Ascending aorta (tissue), 2 donors: ENCODE data around the gene PLAC8L1. TPM values are rescaled to one million over a fixed set of nuclear protein-coding genes. Genes with fewer than 3 reads are reported as not detected.

Experiments used
- DNase-seq, 2 donors: peaks; one replicate each; pipeline ENCODE4 v3.0.0-alpha.2; 2019; ENCODE audit warnings: low spot score in 2 of 2
- H3K27ac ChIP-seq, 2 donors: fragments of 200-600 bp; sonication (generic); one replicate each; pipeline ENCODE4 v1.5.1; 2016 to 2017; ENCODE audit warnings: mild to moderate bottlenecking in 1 of 2
- H3K27me3 ChIP-seq: fragments of 200-600 bp; sonication (generic); one replicate; pipeline ENCODE4 v1.5.1; 2017
- H3K36me3 ChIP-seq, 2 donors: fragments of 200-600 bp; sonication (generic); one replicate each; pipeline ENCODE4 v1.5.1; 2016
- H3K4me1 ChIP-seq, 2 donors: fragments of 200-600 bp; sonication (generic); one replicate each; pipeline ENCODE4 v1.5.1; 2016 to 2017; ENCODE audit warnings: mild to moderate bottlenecking in 1 of 2
- H3K4me3 ChIP-seq, 2 donors: fragments of 200-600 bp; sonication (generic); one replicate each; pipeline ENCODE4 v1.5.1; 2016 to 2017; ENCODE audit warnings: mild to moderate bottlenecking in 1 of 2
- H3K9me3 ChIP-seq, 2 donors: fragments of 200-600 bp; sonication (generic); one replicate each; pipeline ENCODE4 v1.5.1; 2016
- intact Hi-C: fragments of 100-400 bp; cut with DNase I; formaldehyde crosslinking; loops from one replicate; pipeline ENCODE4 v1.15.1; 2023
- total RNA-seq: library from RNA; depleted of rRNA; stranded (reverse); fragments of >200 nt; gene quantifications from one replicate; pipeline ENCODE4 v1.1.0, GENCODE V29; 2016
- TF ChIP-seq, protein P1 (sequence below), 3 experiments: fragments of 200-600 bp in 2 of 3; fragments of 450-650 bp in 1 of 3; sonication (generic) in 2 of 3; IDR thresholded peaks; one replicate each; pipeline ENCODE4 v1.5.1; 2016 to 2019; ENCODE audit warnings: antibody characterized with exemption in 3 of 3, mild to moderate bottlenecking in 1 of 3, moderate library complexity in 1 of 3

Gene PLAC8L1
- total RNA-seq, 1 donor from 2014 or later: not detected

DNA sequence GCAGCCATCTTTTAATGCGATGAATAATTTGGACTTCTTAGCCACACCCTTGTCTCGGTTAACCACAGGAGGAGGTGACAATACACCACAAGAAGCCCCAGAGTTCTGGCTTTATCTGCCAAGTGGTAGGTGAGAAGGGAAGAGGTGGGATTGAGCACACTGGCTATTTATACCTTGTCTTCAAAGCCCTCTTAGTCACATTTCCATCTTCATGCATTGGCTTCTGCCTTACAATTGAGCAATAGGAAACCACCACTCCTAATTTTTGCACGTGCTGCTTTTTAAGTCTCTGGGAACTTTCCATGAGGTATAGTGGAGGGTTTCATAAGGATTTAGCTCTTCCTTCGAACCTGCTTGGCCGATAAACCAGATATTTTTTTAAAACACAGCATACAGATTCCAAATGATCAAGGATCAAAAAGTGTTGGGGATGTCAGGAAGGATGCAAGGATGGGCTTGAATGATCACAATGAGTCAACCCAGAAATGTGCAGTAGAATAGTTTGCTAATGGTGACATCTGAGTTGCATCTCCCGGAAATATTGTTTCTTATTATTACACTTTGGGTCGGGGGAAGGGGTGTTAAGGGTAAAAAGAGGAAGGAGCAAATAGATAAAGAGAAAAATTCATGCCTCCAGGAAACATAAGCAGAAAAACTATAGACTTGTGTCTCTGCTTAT, 25.5 kb downstream of the PLAC8L1 start:
- no peak for DNase-seq
- intact Hi-C loops: no loop called here
- H3K4me1 ChIP-seq: no peaks in the 10 kb centered on the region

GRCh38 chr5:146078566-146078965, 26.8 kb downstream of the PLAC8L1 start:
- H3K27ac ChIP-seq: no peak overlapping the region
- H3K4me1 ChIP-seq: no peaks in the 10 kb centered on the region
- intact Hi-C loops: no loop called here
- DNase-seq: no peak
- H3K36me3 ChIP-seq: no peaks in the 10 kb centered on the region
- TF ChIP-seq, protein P1, sequence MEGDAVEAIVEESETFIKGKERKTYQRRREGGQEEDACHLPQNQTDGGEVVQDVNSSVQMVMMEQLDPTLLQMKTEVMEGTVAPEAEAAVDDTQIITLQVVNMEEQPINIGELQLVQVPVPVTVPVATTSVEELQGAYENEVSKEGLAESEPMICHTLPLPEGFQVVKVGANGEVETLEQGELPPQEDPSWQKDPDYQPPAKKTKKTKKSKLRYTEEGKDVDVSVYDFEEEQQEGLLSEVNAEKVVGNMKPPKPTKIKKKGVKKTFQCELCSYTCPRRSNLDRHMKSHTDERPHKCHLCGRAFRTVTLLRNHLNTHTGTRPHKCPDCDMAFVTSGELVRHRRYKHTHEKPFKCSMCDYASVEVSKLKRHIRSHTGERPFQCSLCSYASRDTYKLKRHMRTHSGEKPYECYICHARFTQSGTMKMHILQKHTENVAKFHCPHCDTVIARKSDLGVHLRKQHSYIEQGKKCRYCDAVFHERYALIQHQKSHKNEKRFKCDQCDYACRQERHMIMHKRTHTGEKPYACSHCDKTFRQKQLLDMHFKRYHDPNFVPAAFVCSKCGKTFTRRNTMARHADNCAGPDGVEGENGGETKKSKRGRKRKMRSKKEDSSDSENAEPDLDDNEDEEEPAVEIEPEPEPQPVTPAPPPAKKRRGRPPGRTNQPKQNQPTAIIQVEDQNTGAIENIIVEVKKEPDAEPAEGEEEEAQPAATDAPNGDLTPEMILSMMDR (IDR thresholded peaks at IDR 0.05): no peak
- H3K4me3 ChIP-seq: no peak overlapping the region
- H3K27me3 ChIP-seq: no peaks in the 10 kb centered on the region
- H3K9me3 ChIP-seq: no peaks in the 10 kb centered on the region

More for the DNA sequence above, 25.5 kb downstream of the PLAC8L1 start:
- H3K27ac ChIP-seq: no peak overlapping the region
- TF ChIP-seq, protein P1 (IDR thresholded peaks at IDR 0.05): no peak
- no peaks in the 10 kb centered on the region for H3K9me3 ChIP-seq
- no peak overlapping the region for H3K4me3 ChIP-seq
- H3K27me3 ChIP-seq: no peaks in the 10 kb centered on the region
- H3K36me3 ChIP-seq: no peaks in the 10 kb centered on the region

GRCh38 chr5:146076455-146076854, 28.9 kb downstream of the PLAC8L1 start:
- H3K27me3 ChIP-seq: no peaks in the 10 kb centered on the region
- intact Hi-C loops: no loop called here

DNA sequence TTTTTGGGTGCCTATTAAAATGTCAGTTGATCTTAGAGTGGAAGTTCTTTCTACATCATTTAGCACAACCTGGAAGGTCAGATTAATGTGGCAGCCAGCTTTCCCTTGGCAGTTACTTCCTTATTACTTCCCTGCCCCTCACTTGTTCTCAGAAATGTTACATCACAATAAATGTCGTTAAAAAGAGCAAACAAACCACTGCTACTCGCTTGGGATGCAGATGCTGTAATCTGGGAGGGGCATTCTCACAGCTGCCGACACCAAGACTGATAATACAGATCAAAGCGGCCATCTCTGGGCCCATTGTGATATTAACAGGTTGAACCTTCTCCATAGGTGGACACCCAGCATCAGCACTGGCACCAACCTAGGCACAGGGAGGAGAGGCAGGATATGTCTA, 29.3 kb downstream of the PLAC8L1 start:
- Histone ChIP-seq H3K4me1 (peaks cover 0 to 7% of the 10 kb centered on the region in 2 donors), H3K9me3 (no peaks in the 10 kb centered on the region), H3K27me3 (no peaks in the 10 kb centered on the region), H3K36me3 (no peaks in the 10 kb centered on the region), H3K27ac (no peak overlapping the region), H3K4me3 (no peak overlapping the region)
- intact Hi-C loops: no loop called here
- TF ChIP-seq, protein P1 (IDR thresholded peaks at IDR 0.05): no peak
- DNase-seq: no peak

More at GRCh38 chr5:146076455-146076854, 28.9 kb downstream of the PLAC8L1 start:
- Histone ChIP-seq H3K4me3 (no peak overlapping the region), H3K4me1 (peaks cover 0 to 5% of the 10 kb centered on the region in 2 donors), H3K36me3 (no peaks in the 10 kb centered on the region), H3K27ac (no peak overlapping the region), H3K9me3 (no peaks in the 10 kb centered on the region)
- TF ChIP-seq, protein P1 (IDR thresholded peaks at IDR 0.05): no peak
- DNase-seq: no peak

DNA sequence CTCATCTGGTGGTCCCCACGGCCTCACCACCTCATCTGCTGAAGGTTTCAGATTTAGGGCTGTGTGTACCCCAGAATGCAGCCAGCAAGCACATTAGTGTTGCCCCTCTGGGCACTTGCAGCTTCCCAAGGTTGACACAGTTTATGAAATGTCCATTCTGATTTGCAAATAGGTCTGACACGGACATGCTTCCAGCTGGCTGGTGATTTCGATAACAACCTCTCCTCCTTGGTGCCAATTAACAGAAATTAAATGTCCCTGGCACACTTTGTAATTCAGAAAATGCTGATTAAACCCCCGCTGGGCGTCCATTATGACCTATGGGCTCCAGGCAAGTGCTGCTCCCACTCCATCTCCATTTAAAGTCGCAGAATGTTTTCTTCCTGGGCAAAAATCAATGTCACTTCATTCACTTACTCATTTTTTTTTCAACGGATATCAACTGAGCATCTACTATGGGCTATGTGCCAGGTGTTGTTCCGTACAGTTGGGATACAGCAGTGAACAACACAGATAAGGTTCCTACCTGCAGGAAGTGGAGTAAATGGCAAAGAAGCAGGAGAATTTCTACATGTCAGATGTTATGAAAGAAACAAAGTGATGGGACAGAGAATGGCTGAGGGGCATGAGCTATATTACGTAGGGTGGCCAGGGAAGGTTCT, 32.0 kb downstream of the PLAC8L1 start:
- Histone ChIP-seq H3K4me1 (peaks cover 0 to 10% of the 10 kb centered on the region in 2 donors), H3K4me3 (no peak overlapping the region), H3K9me3 (no peaks in the 10 kb centered on the region), H3K36me3 (no peaks in the 10 kb centered on the region), H3K27ac (no peak overlapping the region), H3K27me3 (no peaks in the 10 kb centered on the region)
- DNase-seq: no peak
- TF ChIP-seq, protein P1 (IDR thresholded peaks at IDR 0.05): no peak
- intact Hi-C loops: no loop called here
